Erythroblast (primary cell): ENCODE results near the gene RHD.

Experiments used
- GATA1 ChIP-seq: IDR thresholded peaks from 2 replicates; pipeline ENCODE4 v1.6.1; 2011; ENCODE audit warnings: low read depth, mild to moderate bottlenecking, control low read depth, low read length, moderate library complexity
- POLR2A ChIP-seq: IDR thresholded peaks from 2 replicates; pipeline ENCODE4 v1.6.1; 2011; ENCODE audit warnings: mild to moderate bottlenecking, low read length

GRCh38 chr1:25341746-25342145, 69.4 kb downstream of the RHD start:
- TF ChIP-seq POLR2A, result no peak
- no peak for TF ChIP-seq GATA1
